Nucleus accumbens (tissue), 56 donors: Measurements from ENCODE around the gene C1QTNF6.
A peak's percentile ranks its signal among the peaks of the same experiment; 100 is the strongest.

Experiments used
- DNase-seq, 56 donors: peaks; one replicate each; lab custom pipeline; 2025; lab: John Stamatoyannopoulos, UW

The C1QTNF6 gene

GRCh38 chr22:37165940-37166674 is 21.9 kb downstream of the C1QTNF6 start:
- DNase-seq: no peak

DNA sequence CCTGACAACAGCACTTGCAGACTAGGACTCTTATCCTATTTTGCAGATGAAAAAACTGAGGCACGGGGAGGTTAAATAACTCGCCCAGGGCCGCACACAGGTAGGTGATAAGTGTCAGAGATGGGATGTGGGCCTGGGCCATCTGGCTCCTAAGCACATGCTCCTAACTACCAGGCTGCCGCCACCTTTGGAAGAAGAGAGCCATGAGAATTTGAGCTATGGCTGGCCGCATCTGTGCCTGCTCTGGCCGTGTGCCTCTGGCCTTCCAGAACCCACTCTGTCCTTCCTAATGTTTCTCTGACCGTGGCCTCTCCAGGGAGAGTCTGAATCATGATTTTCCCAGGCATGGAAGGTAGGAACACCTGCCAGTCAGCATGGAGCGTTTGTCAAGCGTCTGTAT is 23.0 kb downstream of the C1QTNF6 start:
- no peak for DNase-seq

DNA sequence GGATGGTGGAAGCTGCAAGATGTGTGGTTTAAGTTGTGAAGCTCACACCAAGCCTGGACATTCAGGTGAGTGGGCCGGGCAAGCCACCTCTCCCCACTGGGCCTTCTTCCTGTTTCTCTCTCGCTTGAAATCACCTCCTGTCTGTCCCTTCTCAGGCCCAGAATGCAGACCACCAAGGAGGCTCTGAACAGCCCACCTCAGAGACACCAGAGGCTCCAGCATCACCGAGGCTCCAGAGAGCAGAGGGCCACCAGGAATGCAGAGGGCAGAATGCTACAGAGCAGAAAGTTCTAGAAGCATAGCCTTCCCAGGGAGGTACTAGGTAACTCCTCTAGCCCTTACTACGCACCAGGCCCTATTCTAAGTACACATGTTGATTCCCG is 23.6 kb downstream of the C1QTNF6 start:
- DNase-seq: no peak

DNA sequence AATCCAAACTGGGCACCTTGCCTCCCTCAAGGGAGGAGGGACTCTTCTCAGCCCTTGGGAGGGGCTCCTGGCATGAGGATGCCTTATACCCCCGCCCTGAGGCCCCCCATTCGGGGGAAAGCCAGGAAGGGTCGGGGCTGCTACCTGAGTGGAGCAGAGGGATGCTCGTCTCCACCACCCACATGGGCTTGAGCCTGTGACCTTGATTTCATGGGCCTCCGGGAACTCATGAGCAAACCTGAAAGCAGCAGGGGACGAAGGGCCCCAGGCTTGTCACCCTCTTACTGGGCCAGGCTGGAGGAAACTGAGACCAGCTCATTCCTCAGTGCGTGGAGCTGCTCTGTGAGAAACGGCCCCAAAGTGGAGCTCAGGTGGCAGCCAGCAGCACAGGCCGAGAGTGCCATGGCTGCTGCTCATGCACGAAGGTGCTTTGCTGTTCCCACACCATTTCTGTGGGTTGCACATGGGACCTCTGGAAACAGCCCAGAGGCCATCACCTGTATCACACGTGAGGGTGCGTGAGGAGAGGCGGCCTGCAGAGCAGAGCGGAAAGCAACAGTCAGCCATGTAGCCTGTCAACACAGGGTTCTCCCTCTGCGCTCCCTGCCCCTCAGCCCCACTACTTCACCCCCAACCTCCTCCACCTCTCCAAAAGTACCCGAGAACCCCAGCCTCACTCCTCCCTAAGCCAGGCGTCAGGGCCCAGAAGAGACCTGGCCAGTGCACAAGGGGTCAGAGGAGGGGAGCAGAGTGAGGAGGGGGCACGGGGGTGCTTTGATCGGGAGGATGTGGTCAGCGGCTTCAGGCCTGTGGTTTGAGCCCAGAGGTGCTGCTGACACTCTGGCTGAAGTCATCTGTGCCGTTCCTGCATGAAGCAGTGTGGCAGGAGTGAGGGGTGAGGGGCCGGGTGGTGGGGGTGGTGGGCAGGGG is 24.2 kb downstream of the C1QTNF6 start:
- no peak for DNase-seq

- DNase-seq: no peak
Observed at GRCh38 chr22:37163096-37163489, 25.0 kb downstream of the C1QTNF6 start.

DNA sequence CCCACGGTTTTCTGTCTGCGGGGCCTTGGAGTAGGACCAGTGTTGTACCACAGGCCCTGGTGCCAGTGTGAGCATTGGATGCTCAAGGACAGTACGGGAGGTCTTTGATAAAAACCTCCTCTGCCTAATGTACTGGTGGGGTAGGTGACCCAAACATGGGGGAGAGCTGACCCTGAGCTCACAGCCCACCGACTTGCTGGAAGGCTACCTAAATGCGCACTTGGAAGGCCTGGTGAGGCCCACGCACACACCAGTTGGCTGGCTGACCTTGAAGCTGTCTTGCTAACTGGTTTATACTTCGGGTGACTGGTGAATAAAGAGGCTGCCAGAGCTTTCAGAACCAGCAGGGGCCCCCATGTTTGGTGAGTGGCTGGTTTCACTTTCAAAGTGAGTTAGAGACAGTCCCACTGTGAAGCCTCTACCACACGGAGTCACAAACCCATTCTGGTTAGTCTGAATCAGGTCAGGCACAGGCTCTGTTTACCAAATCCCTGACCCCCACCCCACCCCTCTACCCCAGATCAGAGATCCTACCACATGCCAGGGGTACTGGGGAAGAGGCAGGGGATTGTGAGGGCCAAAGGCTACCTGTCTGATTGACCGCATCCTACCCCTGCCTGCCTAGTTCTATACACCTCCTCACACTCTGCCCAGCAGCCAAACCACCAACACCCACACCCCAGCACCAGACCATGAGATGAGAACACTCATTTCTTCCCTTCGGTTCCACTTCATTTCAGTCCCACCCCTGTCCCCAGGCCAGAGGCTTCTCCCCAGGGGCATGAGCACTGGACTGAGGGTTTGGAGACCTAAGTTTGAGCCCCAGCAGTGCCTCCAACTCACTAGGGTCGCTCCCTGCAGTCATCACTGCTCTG is 25.6 kb downstream of the C1QTNF6 start:
- no peak for DNase-seq

DNA sequence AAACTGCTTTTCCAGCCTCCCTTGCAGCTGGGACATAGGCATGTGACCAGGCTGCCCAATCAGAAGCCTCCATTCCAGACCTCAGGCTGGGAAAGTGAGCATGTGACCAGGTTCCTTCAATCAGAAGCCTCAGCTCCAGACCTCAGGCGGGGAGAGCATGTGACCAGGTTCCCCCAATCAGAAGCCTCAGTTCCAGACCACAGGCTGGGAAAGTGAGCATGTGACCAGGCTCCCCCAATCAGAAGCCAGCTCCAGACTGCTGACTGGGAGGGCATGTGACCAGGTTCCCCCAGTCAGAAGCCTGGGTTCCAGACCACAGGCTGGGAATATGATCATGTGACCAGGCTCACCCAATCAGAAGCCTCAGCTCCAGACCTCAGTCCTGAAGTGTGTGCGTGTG is 26.6 kb downstream of the C1QTNF6 start:
- peak in 2 of 56 donors; percentile 5 to 56 for DNase-seq

DNA sequence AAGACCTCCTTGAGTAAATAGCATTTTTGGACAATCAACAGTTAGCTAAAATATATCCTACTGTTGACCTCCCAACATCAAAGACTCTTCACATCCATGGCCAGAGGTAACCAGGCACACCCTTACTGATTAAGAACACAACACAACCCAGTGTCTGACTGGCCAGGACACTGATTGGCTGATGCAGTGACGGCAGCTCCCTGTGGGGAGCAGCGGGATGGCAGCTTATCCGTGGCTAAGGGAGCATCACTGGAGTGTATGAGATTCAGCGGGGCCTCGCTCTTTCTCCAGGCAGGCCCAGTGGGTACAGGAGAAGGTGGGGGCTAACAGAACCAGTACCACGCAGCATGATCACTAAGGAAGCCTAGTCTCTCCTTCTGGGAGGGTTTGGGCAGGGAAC is 28.0 kb downstream of the C1QTNF6 start:
- no peak for DNase-seq

GRCh38 chr22:37158963-37159290 is 29.1 kb downstream of the C1QTNF6 start:
- no peak for DNase-seq

DNA sequence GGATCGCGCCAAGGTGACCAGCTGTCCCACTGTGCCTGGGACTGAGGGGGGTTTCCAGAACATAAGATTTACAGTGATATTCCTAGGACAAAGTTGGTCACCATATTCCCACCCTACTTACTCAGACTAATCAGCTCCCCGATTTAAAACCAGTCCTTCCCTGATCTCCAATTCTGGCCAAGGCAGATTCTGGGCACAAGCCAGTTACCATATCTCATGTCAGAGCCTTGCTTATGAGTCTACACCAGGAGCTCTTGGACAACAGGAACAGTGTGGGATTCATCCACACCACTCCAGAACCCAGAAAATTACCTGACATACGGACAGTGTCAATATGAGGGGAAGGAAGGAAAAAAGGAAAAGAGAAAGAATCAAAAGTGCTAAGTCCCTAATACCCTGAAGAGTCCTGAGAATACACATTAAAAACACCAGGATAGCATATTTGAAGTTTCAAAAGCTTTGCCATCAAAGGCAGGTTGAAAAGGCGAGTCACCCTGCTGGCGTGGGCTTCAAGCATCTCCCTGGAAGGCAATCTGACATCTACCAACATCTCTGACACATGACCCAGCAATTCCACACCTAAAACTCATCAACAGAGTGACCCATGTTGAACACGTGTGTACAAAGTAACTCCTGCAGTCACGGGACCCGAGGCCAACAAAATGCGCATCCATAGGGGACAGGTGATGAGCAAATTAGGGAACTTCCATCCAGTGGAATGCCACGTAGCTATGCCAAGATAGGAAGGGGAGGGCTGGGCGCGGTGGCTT is 30.3 kb downstream of the C1QTNF6 start:
- DNase-seq: no peak

DNA sequence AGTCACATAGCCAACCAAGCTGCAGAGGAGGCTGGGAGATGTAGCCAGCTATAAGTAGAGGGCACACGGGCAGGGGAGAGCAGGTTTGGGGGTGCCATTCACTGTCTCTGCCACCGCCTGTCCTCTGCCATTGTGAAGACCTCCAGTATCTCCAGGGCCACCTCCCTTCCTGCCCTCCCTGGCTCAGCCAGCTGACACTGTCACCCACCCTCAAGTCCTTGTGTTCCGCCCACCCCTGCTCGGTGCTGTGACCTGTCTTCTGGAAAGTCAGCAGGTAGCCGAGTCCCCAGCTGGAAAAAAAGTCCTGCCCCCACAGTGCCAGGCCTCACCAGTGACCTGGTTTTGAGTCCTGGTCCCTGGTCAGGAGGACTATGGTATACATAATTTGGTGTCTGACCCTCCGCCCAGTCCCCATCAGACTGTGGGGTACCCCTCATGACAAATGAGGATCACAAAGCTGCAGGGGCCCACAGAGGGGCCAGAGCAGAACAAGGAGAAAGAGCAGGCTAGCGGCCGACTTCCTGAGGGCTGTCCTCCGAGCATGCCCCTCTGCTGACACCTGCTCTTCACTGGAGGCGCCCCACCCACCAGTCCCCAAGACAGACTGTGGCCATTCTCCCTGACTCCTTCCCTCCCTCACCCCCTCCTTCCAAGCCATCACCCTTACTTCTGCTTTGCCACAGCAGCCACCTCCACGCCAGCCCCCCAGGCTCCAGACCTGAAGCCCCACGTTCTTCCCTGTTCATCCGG is 31.2 kb downstream of the C1QTNF6 start:
- no peak for DNase-seq

- no peak for DNase-seq
Observed at GRCh38 chr22:37155971-37156370, 32.1 kb downstream of the C1QTNF6 start.

- DNase-seq: no peak
Observed at GRCh38 chr22:37154925-37155712, 32.9 kb downstream of the C1QTNF6 start.

GRCh38 chr22:37153901-37154300 is 34.1 kb downstream of the C1QTNF6 start:
- DNase-seq: no peak

- DNase-seq: no peak
Observed at GRCh38 chr22:37151401-37151800, 36.6 kb downstream of the C1QTNF6 start.

DNA sequence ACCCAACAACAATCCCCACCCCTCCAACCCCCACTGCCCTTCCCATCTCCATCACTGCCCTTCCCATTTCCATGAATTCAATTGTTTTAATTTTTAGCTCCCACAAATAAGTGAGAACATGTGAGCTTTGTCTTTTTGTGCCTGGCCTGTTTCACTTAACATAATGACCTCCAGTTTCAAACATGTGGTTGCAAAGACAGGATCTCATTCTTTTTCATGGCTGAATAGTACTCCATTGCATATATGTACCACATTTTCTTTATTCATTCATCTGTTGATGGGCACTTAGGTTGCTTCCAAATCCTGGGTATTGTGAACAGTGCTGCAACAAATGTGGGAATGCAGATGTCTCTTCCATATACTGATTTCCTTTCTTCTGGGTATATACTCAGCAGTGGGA is 37.3 kb downstream of the C1QTNF6 start:
- no peak for DNase-seq

- DNase-seq: no peak
Observed at GRCh38 chr22:37148742-37149665, 39.0 kb downstream of the C1QTNF6 start.
